B cell (primary cell): Measurements from ENCODE around the gene BPIFA1. TPM values are rescaled to one million over a fixed set of nuclear protein-coding genes. Genes with fewer than 3 reads are reported as not detected.

Source experiments
- ATAC-seq: fragments of 200-7000 bp; cut with Tn5 transposase; one replicate; pipeline ENCODE4 v1.10.0; 2021; ENCODE audit warnings: low read depth, mild to moderate bottlenecking, moderate number of reproducible peaks, moderate library complexity
- CTCF ChIA-PET: fragments of 350-600 bp; sonication (Branson Sonifier 250); formaldehyde crosslinking; loops from one replicate; lab custom pipeline; 2021; ENCODE audit warnings: antibody characterized with exemption, inconsistent platforms; lab: Charles Lee
- POLR2A ChIA-PET: fragments of 350-600 bp; sonication (Branson Sonifier 250); formaldehyde crosslinking; loops from one replicate; lab custom pipeline; 2021; ENCODE audit warnings: antibody characterized with exemption; lab: Charles Lee
- DNase-seq: peaks from one replicate; pipeline ENCODE4 v3.0.0; 2013
- H2AFZ ChIP-seq: 2 replicates; pipeline ENCODE4 v1.6.1; 2012; ENCODE audit warnings: mild to moderate bottlenecking, low read depth, low read length; ENCODE audit not compliant: insufficient read depth, poor library complexity, severe bottlenecking
- H3K27ac ChIP-seq, 2 donors: 1 replicate in 1 of 2; 2 replicates in 1 of 2; pipeline ENCODE4 v1.5.1; 2012 to 2013; ENCODE audit warnings: low read length in 2 of 2, mild to moderate bottlenecking in 2 of 2, moderate library complexity in 1 of 2
- H3K27me3 ChIP-seq, 4 experiments: fragments of 200-600 bp in 1 of 4; sonication (generic) in 1 of 4; replicated peaks in 1 of 4; 1 replicate in 2 of 4; 2 replicates in 2 of 4; pipeline versions ENCODE4 v1.6.1 to v1.7.0; 2013 to 2016; ENCODE audit warnings: low read length in 3 of 4, mild to moderate bottlenecking in 2 of 4, mixed read lengths in 1 of 4, moderate library complexity in 1 of 4; ENCODE audit not compliant: insufficient read depth in 4 of 4, control insufficient read depth in 3 of 4; ENCODE audit errors: control extremely low read depth in 1 of 4
- H3K36me3 ChIP-seq, 2 experiments: replicated peaks in 1 of 2; 1 replicate in 1 of 2; 2 replicates in 1 of 2; pipeline versions ENCODE4 v1.6.1 to v1.7.1; 2013; ENCODE audit warnings: low read length in 1 of 2; ENCODE audit not compliant: insufficient read depth in 2 of 2, control insufficient read depth in 1 of 2; ENCODE audit errors: control extremely low read depth in 1 of 2, extremely low read depth in 1 of 2
- H3K4me1 ChIP-seq, 2 donors: fragments of 200-600 bp in 1 of 2; sonication (generic) in 1 of 2; 1 replicate in 1 of 2; 2 replicates in 1 of 2; pipeline versions ENCODE4 v1.5.1 to v1.6.1; 2013 to 2017; ENCODE audit warnings: low read length in 2 of 2; ENCODE audit not compliant: control insufficient read depth in 2 of 2, insufficient read depth in 2 of 2
- H3K4me2 ChIP-seq: replicated peaks from 2 replicates; pipeline ENCODE3; 2012; ENCODE audit warnings: mild to moderate bottlenecking, low read depth, low read length; ENCODE audit not compliant: poor library complexity, severe bottlenecking
- H3K4me3 ChIP-seq, 5 experiments: fragments of 200-600 bp in 1 of 5; sonication (generic) in 1 of 5; 1 replicate in 3 of 5; 2 replicates in 2 of 5; pipeline versions ENCODE4 v1.5.1 to v1.7.0; 2011 to 2016; ENCODE audit warnings: low read length in 4 of 5, mild to moderate bottlenecking in 4 of 5, low read depth in 2 of 5, control low read depth in 1 of 5, moderate library complexity in 1 of 5; ENCODE audit not compliant: insufficient read depth in 1 of 5; ENCODE audit errors: control extremely low read depth in 1 of 5, extremely low read depth in 1 of 5
- H3K79me2 ChIP-seq: fragments of 200-600 bp; sonication (generic); one replicate; pipeline ENCODE4 v1.6.0; 2016; ENCODE audit warnings: low read length; ENCODE audit not compliant: control insufficient read depth, insufficient read depth
- H3K9ac ChIP-seq: fragments of 200-600 bp; sonication (generic); 2 replicates; pipeline ENCODE4 v1.6.1; 2017; ENCODE audit warnings: mild to moderate bottlenecking, low read length, moderate library complexity
- H3K9me3 ChIP-seq, 3 donors: one replicate each; pipeline versions ENCODE4 v1.6.1 to v1.7.1; 2013; ENCODE audit warnings: low read length in 2 of 3; ENCODE audit not compliant: control insufficient read depth in 2 of 3, insufficient read depth in 1 of 3; ENCODE audit errors: control extremely low read depth in 1 of 3
- H4K20me1 ChIP-seq: 2 replicates; pipeline ENCODE4 v1.6.0; 2012; ENCODE audit warnings: mild to moderate bottlenecking, low read length; ENCODE audit not compliant: insufficient read depth, control insufficient read depth, poor library complexity, severe bottlenecking
- H3K27ac Mint-ChIP-seq: one replicate; pipeline ENCODE4 v1.8.0; 2021; ENCODE audit warnings: mixed read lengths
- H3K27me3 Mint-ChIP-seq: one replicate; pipeline ENCODE4 v1.8.0; 2021; ENCODE audit warnings: mixed read lengths
- H3K4me1 Mint-ChIP-seq: one replicate; pipeline ENCODE4 v1.8.0; 2021; ENCODE audit warnings: mixed read lengths
- H3K4me3 Mint-ChIP-seq: one replicate; pipeline ENCODE4 v1.8.0; 2021; ENCODE audit warnings: mixed read lengths
- H3K9me3 Mint-ChIP-seq: one replicate; pipeline ENCODE4 v1.8.0; 2022; ENCODE audit warnings: mixed read lengths; ENCODE audit not compliant: insufficient read depth
- EZH2 ChIP-seq: IDR thresholded peaks from 2 replicates; pipeline ENCODE4 v1.6.1; 2012; ENCODE audit warnings: borderline replicate concordance, low read depth, mild to moderate bottlenecking, moderate library complexity, low read length; ENCODE audit not compliant: insufficient read depth, poor library complexity, severe bottlenecking
- WGBS: methylation state at CpG from one replicate; pipeline ENCODE4 v1.1.5; 2013; ENCODE audit warnings: missing lambda C conversion rate; ENCODE audit not compliant: insufficient coverage; 5-methylcytosine and 5-hydroxymethylcytosine counted together
- intact Hi-C: fragments of 100-400 bp; cut with micrococcal nuclease; formaldehyde crosslinking; loops from one replicate; pipeline ENCODE4 v1.10.0; 2022
- polyA plus RNA-seq: library from polyadenylated mRNA; depleted of rRNA; stranded (reverse); fragments of >200 nt; gene quantifications from 2 replicates; pipeline ENCODE4 v1.2.3, GENCODE V29; 2012
- total RNA-seq, 2 donors: library from RNA; stranded (reverse); fragments of 120-200 nt in 1 of 2; gene quantifications; 1 replicate in 1 of 2; 2 replicates in 1 of 2; pipeline versions ENCODE4 v1.2.3 to v1.2.4, GENCODE V29; 2013 to 2022
- TF ChIP-seq, protein P1 (sequence below): fragments of 200-600 bp; IDR thresholded peaks from one replicate; pipeline ENCODE4 v1.8.0; 2022; ENCODE audit warnings: antibody characterized with exemption, mild to moderate bottlenecking

The BPIFA1 gene
- total and polyA plus RNA-seq, 2 donors (not counting 1 experiment from before 2014, with no cell fraction given), result not detected

DNA sequence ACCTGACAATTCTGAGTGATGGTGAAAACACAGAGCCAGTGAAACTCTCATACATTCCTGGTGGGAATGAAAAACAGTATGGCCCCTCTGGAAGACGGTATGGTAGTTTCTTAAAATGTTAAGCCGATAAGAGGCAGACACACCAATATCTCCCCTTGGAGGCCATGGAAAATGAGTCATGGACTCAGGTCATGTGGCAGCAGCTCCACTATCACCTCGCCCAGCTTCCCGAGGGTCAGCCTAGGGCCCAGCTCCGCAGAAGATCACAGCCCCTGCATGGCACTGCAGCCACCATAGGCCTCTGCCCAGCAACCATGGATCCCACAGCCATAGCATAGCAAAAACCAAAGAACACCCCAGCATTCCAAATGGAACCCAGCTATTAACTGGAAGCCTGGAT, 21.4 kb downstream of the BPIFA1 start:
- H3K4me3 Mint-ChIP-seq, result no peak overlapping the region
- no peak overlapping the region for H3K27ac Mint-ChIP-seq
- Histone ChIP-seq H3K36me3 (no peaks in the 10 kb centered on the region), H3K4me3 (no peak overlapping the region), H3K27me3 (peaks cover 0 to 3% (median 1%) of the 10 kb centered on the region in 4 experiments), H3K9ac (no peak overlapping the region), H3K4me2 (no peak overlapping the region), H3K9me3 (peaks cover 0 to 2% (median 0%) of the 10 kb centered on the region in 3 donors), H4K20me1 (no peaks in the 10 kb centered on the region), H3K27ac (no peak overlapping the region), H2AFZ (no peak overlapping the region), H3K4me1 (no peaks in the 10 kb centered on the region), H3K79me2 (no peaks in the 10 kb centered on the region)
- ATAC-seq (no peak), DNase-seq (no peak)
- H3K4me1 Mint-ChIP-seq, result no peaks in the 10 kb centered on the region
- 88% methylated on average over 4 of the region's 5 CpGs for WGBS
- H3K27me3 Mint-ChIP-seq, result peaks cover 42% of the 10 kb centered on the region
- POLR2A ChIA-PET, result no interaction called here
- intact Hi-C loops, result no loop called here
- no peak for TF ChIP-seq EZH2
- TF ChIP-seq, protein P1, sequence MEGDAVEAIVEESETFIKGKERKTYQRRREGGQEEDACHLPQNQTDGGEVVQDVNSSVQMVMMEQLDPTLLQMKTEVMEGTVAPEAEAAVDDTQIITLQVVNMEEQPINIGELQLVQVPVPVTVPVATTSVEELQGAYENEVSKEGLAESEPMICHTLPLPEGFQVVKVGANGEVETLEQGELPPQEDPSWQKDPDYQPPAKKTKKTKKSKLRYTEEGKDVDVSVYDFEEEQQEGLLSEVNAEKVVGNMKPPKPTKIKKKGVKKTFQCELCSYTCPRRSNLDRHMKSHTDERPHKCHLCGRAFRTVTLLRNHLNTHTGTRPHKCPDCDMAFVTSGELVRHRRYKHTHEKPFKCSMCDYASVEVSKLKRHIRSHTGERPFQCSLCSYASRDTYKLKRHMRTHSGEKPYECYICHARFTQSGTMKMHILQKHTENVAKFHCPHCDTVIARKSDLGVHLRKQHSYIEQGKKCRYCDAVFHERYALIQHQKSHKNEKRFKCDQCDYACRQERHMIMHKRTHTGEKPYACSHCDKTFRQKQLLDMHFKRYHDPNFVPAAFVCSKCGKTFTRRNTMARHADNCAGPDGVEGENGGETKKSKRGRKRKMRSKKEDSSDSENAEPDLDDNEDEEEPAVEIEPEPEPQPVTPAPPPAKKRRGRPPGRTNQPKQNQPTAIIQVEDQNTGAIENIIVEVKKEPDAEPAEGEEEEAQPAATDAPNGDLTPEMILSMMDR, result no peak
- CTCF ChIA-PET, result no interaction called here
- H3K9me3 Mint-ChIP-seq, result no peaks in the 10 kb centered on the region

DNA sequence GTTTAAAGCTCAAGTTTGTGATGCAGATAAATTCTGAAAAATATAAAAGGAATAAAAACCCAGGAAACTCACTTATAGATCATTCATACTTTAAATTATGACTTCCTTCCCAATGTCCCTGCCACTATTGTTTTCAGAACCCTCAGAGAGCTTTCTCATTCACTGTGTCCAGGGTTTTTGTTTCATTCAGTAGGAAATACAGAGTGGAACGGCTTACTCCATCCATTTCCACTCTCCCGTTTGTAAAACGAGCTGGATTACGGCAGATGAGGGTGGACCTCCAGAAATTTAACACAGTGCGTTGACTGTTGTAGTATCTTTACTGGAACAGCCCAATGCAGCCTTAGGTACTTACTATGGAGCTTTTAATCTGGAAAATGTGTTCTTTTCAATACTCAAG, 23.6 kb downstream of the BPIFA1 start:
- ATAC-seq (no peak), DNase-seq (no peak)
- Mint-ChIP-seq H3K4me3 (no peak overlapping the region), H3K27ac (no peak overlapping the region), H3K4me1 (no peaks in the 10 kb centered on the region), H3K9me3 (no peaks in the 10 kb centered on the region), H3K27me3 (peaks cover 38% of the 10 kb centered on the region)
- Histone ChIP-seq H3K4me2 (no peak overlapping the region), H2AFZ (no peak overlapping the region), H3K27me3 (peaks cover 0 to 3% (median 1%) of the 10 kb centered on the region in 4 experiments), H4K20me1 (no peaks in the 10 kb centered on the region), H3K79me2 (no peaks in the 10 kb centered on the region), H3K9ac (no peak overlapping the region), H3K9me3 (peaks cover 0 to 6% (median 0%) of the 10 kb centered on the region in 3 donors), H3K4me3 (no peak overlapping the region), H3K36me3 (no peaks in the 10 kb centered on the region), H3K4me1 (no peaks in the 10 kb centered on the region), H3K27ac (no peak overlapping the region)
- ChIA-PET POLR2A (no interaction called here), CTCF (interaction anchor here (1.1 kb wide), 1 partner anchor 40 kb away, joined by 4 read pairs; no protein-coding TSS in a partner anchor)
- 76% methylated on average over 3 of the region's 5 CpGs for WGBS
- intact Hi-C loops, result no loop called here
- TF ChIP-seq EZH2, result no peak
- TF ChIP-seq, protein P1, result no peak
